SK-N-SH treated with all-trans-retinoic acid at 6 μM for 48 hours (cell line): ENCODE measurements around the gene RINL.

Source experiments
- ARNTL ChIP-seq: fragments of 450-650 bp; formaldehyde crosslinking; IDR thresholded peaks from 2 replicates; pipeline ENCODE4 v1.5.0; 2020; ENCODE audit warnings: low read depth, mild to moderate bottlenecking, moderate library complexity, borderline replicate concordance
- ESRRG ChIP-seq: fragments of 250-450 bp; sonication (Bioruptor Pico); IDR thresholded peaks from 2 replicates; pipeline ENCODE4 v1.6.1; 2021; ENCODE audit warnings: mild to moderate bottlenecking
- GLIS3 ChIP-seq: fragments of 250-450 bp; sonication (Bioruptor Pico); IDR thresholded peaks from 2 replicates; pipeline ENCODE4 v1.5.0; 2020; ENCODE audit warnings: mild to moderate bottlenecking, moderate library complexity
- OSR1 ChIP-seq: fragments of 250-450 bp; sonication (Bioruptor Pico); IDR thresholded peaks from 2 replicates; pipeline ENCODE4 v1.8.0; 2022; ENCODE audit warnings: moderate library complexity, mild to moderate bottlenecking, inconsistent platforms
- TCF4 ChIP-seq: fragments of 250-450 bp; sonication (Bioruptor Pico); IDR thresholded peaks from 2 replicates; pipeline ENCODE4 v1.8.0; 2021; ENCODE audit warnings: mild to moderate bottlenecking, moderate library complexity, borderline replicate concordance
- ZFP30 ChIP-seq: fragments of 450-650 bp; formaldehyde crosslinking; IDR thresholded peaks from 2 replicates; pipeline ENCODE4 v1.5.0; 2022; ENCODE audit warnings: mild to moderate bottlenecking, moderate library complexity
- ZNF70 ChIP-seq: fragments of 450-650 bp; formaldehyde crosslinking; IDR thresholded peaks from 2 replicates; pipeline ENCODE4 v1.5.0; 2020; ENCODE audit warnings: mild to moderate bottlenecking, moderate library complexity
- TF ChIP-seq, protein P1 (sequence below): fragments of 250-450 bp; sonication (Bioruptor Pico); IDR thresholded peaks from 2 replicates; pipeline ENCODE4 v1.5.1; 2021; ENCODE audit warnings: mild to moderate bottlenecking, moderate library complexity
- TF ChIP-seq, protein P2 (sequence below): fragments of 250-450 bp; sonication (Bioruptor Pico); IDR thresholded peaks from 2 replicates; pipeline ENCODE4 v1.8.0; 2020; ENCODE audit warnings: mild to moderate bottlenecking, moderate library complexity, borderline replicate concordance

DNA sequence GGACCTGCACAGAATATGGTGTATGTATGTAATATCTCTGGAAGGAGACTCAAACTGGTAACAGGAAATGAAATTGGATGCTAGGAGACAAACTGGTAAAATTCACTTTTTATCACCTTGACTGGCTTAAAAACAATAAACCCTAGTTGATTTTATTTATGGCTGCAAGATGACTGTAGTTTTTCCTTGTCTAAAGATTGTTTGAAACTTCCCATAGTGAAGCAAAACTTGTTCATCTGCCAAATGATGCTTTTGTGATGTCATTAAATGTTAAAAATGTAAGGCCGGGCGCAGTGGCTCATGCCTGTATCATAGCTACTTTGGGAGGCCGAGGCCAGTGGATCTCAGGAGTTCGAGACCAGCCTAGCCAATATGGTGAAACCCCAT is 44.0 kb downstream of the RINL start:
- TF ChIP-seq ARNTL (CRISPR knock-in tag), result no peak
- no peak for TF ChIP-seq ZFP30 (CRISPR knock-in tag)
- no peak for TF ChIP-seq GLIS3
- no peak for TF ChIP-seq ZNF70 (CRISPR knock-in tag)
- TF ChIP-seq TCF4, result no peak
- TF ChIP-seq, protein P1, sequence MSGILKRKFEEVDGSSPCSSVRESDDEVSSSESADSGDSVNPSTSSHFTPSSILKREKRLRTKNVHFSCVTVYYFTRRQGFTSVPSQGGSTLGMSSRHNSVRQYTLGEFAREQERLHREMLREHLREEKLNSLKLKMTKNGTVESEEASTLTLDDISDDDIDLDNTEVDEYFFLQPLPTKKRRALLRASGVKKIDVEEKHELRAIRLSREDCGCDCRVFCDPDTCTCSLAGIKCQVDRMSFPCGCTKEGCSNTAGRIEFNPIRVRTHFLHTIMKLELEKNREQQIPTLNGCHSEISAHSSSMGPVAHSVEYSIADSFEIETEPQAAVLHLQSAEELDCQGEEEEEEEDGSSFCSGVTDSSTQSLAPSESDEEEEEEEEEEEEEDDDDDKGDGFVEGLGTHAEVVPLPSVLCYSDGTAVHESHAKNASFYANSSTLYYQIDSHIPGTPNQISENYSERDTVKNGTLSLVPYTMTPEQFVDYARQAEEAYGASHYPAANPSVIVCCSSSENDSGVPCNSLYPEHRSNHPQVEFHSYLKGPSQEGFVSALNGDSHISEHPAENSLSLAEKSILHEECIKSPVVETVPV (CRISPR knock-in tag), result no peak
- TF ChIP-seq OSR1 (CRISPR knock-in tag), result no peak
- no peak for TF ChIP-seq ESRRG (CRISPR knock-in tag)
- TF ChIP-seq, protein P2, sequence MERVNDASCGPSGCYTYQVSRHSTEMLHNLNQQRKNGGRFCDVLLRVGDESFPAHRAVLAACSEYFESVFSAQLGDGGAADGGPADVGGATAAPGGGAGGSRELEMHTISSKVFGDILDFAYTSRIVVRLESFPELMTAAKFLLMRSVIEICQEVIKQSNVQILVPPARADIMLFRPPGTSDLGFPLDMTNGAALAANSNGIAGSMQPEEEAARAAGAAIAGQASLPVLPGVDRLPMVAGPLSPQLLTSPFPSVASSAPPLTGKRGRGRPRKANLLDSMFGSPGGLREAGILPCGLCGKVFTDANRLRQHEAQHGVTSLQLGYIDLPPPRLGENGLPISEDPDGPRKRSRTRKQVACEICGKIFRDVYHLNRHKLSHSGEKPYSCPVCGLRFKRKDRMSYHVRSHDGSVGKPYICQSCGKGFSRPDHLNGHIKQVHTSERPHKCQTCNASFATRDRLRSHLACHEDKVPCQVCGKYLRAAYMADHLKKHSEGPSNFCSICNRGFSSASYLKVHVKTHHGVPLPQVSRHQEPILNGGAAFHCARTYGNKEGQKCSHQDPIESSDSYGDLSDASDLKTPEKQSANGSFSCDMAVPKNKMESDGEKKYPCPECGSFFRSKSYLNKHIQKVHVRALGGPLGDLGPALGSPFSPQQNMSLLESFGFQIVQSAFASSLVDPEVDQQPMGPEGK (CRISPR knock-in tag), result no peak
